Posterior vena cava (tissue), 2 donors: ENCODE results near the gene GABRD. TPM values are rescaled to one million over a fixed set of nuclear protein-coding genes. Genes with fewer than 3 reads are reported as not detected.

Experiments used
- DNase-seq: peaks from one replicate; pipeline ENCODE4 v3.0.0-alpha.2; 2020; ENCODE audit warnings: low spot score
- intact Hi-C, 2 donors: fragments of 100-400 bp; cut with DNase I; formaldehyde crosslinking; loops; one replicate each; pipeline versions ENCODE4 v1.14.1 to v1.14.2; 2022 to 2023
- total RNA-seq, 2 donors: library from RNA; stranded (reverse); fragmentation: NEBNext Ultra II Directional; extraction: Animal tissue kit (Norgen Biotek cat#: 25700); gene quantifications; one replicate each; pipeline ENCODE4 v1.2.1, GENCODE V29; 2021
- donor health status: DM: yes; HTN: yes; CAD: no.
- donor health status: DM: yes; HTN: yes; CAD: no.

The GABRD gene
- total RNA-seq, 2 donors from 2014 or later = 0.29 to 0.88 TPM

GRCh38 chr1:2030076-2030871 is 11.1 kb downstream of the GABRD start:
- no peak for DNase-seq
- intact Hi-C loops = no loop called here

- intact Hi-C loops = no loop called here
- DNase-seq = no peak
Measured at GRCh38 chr1:2031546-2032540, 12.7 kb downstream of the GABRD start.

- DNase-seq = no peak
Measured at GRCh38 chr1:2032737-2033136, 13.6 kb downstream of the GABRD start.

GRCh38 chr1:2033165-2033564 is 14.0 kb downstream of the GABRD start:
- intact Hi-C loops = no loop called here
- DNase-seq = no peak

More at GRCh38 chr1:2032737-2033136, 13.6 kb downstream of the GABRD start:
- intact Hi-C loops = no loop called here

GRCh38 chr1:2036287-2036686 is 17.1 kb downstream of the GABRD start:
- no peak for DNase-seq
- intact Hi-C loops = no loop called here

GRCh38 chr1:2037314-2037979 is 18.3 kb downstream of the GABRD start:
- intact Hi-C loops = no loop called here
- no peak for DNase-seq

GRCh38 chr1:2038229-2038628 is 19.1 kb downstream of the GABRD start:
- intact Hi-C loops = no loop called here
- no peak for DNase-seq

GRCh38 chr1:2039251-2039650 is 20.1 kb downstream of the GABRD start:
- intact Hi-C loops = no loop called here
- no peak for DNase-seq

- intact Hi-C loops = loop anchor here in 1 of 2 donors (5.0 kb wide), 1 partner anchor 94 kb away; no protein-coding TSS in a partner anchor
- DNase-seq = no peak
Measured at GRCh38 chr1:2041305-2041704, 22.2 kb downstream of the GABRD start.

- intact Hi-C loops = loop anchor here in 1 of 2 donors (5.0 kb wide), 1 partner anchor 95 kb away; no protein-coding TSS in a partner anchor
- no peak for DNase-seq
Measured at GRCh38 chr1:2041887-2042286, 22.7 kb downstream of the GABRD start.

GRCh38 chr1:2042830-2043773 is 24.0 kb downstream of the GABRD start:
- intact Hi-C loops = loop anchor here in 1 of 2 donors (5.0 kb wide), 1 partner anchor 96 kb away; no protein-coding TSS in a partner anchor

GRCh38 chr1:2043886-2044285 is 24.7 kb downstream of the GABRD start:
- no peak for DNase-seq
- intact Hi-C loops = loop anchor here in 1 of 2 donors (5.0 kb wide), 1 partner anchor 97 kb away; no protein-coding TSS in a partner anchor

More at GRCh38 chr1:2042830-2043773, 24.0 kb downstream of the GABRD start:
- no peak for DNase-seq

GRCh38 chr1:2044510-2045319 is 25.6 kb downstream of the GABRD start:
- peak; percentile 90 for DNase-seq
- intact Hi-C loops = loop anchor here (5.0 kb wide), 3 partner anchors 87 to 102 kb away; no protein-coding TSS in a partner anchor

GRCh38 chr1:2045468-2046173 is 26.5 kb downstream of the GABRD start:
- DNase-seq = no peak
- intact Hi-C loops = loop anchor here (5.0 kb wide), 2 partner anchors 88 to 103 kb away; no protein-coding TSS in a partner anchor

GRCh38 chr1:2046174-2046917 is 27.2 kb downstream of the GABRD start:
- DNase-seq = no peak
- intact Hi-C loops = loop anchor here (5.0 kb wide), 2 partner anchors 89 to 104 kb away; no protein-coding TSS in a partner anchor
